Measurements from ENCODE around the gene AGK.
A peak's percentile ranks its signal among the peaks of the same experiment; 100 is the strongest.
"Not testable (repeated sequence)": the region's sequence is repeated elsewhere in the genome, so short reads cannot be mapped to it uniquely, and the experiment has no call there.

AGK gene

DNA sequence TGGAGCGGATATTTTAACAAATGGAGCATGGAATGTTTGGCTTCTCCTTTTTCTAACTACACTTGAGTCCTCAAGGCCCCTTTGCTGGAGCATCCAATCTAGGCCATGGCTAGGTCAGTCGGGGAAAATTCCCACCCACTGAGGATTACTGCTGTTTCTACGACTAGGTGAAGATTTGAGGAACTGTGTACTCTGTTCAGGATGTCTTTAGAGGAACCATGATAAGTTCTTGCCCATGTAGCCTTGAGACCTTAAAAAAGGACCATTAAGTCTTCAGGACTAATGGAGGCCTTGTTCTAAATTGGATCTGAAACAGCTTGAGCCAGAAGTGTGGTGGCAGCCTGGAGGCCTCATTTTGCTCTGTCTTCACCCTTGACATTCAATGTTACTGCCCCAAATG lies 6.2 kb downstream of the AGK start:
- no peak for FAIRE-seq

DNA sequence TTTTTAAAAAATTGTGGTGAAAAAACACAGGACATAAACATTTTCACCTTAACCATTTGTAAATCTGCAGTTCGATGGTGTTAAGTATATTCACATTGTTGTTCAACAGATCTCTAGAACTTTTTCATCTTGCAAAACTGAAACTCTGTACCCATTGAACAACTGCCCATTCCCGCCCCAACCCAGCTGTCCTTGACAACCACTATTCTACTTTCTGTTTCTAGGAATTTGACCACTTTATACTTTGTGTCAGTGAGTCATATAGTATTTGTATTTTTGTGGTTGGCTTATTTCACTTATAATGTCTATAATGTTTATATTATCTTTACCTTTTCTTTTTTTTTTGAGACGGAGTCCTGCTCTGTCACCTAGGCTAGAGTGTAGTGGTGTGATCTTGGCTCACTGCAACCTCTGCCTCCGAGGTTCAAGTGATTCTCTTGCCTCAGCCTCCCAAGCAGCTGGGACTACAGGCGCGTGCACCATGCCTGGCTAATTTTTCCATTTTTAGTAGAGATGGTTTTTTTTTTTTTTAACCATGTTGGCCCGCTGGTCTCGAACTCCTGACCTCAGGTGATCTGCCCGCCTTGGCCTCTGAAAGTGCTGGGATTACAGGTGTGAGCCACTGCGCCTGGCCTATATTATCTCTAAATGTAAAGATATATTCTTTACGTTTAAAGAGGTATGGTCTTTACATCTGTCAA lies 6.8 kb downstream of the AGK start:
- not testable (repeated sequence) for FAIRE-seq

- peak; percentile 68 for FAIRE-seq
Observed at GRCh38 chr7:141558544-141559183, 7.5 kb downstream of the AGK start.

DNA sequence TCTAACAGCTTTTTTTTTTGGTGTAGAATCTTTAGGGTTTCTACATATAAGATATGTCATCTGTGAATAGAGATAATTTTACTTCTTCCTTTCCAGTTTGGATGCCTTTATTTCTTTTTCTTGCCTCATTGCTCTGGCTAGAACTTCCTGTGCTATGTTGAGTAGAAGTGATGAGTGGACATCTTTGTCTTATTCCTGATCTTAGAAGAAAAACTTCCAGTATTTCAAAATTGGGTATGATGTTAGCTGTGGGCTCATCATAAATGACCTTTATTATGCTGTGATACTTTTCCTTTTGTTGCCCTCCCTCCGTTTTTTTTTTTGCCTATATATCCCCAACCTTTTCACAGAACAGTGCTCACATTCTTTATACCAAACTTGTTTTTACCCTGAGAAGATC lies 8.8 kb downstream of the AGK start:
- FAIRE-seq, result no peak

DNA sequence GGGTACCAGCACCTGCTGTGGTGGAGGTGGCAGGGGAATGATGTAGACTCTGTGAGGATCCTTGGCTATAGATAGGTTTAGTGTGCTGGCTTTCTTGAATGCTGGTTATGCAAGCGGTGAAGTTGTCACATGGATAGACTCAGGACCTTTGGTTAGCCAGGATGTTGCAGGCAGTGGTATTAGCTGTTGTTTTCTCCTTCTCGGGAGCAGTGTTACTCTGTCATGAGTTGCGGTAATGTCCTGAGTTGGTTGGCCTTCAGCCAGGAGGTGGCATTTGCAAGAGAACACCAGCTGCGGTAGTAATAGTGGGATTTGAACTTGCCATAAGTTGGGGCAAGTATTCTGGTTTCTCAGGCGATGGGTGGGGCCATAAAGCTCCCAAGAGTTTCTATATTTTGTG lies 10.8 kb downstream of the AGK start:
- FAIRE-seq, result no peak

DNA sequence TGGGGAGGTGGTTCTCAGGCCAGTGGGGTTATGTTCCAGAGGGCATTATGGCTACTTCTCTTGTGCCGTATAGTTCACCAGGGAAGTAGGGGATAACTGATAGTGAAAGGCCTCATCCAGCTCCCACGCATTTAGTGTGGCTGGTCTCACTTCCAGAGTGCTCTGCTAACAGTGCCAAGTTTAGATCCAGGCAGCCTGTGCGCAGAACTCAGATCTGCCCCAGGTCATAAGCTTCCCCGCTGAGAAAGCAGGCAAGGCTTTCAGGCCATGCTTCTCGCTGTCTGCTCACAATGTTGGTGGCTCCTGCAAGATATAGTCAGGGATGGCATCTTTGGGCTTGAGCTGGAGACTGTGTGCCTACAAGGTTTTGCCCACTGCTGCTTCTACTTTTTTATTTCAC lies 11.3 kb downstream of the AGK start:
- no peak for FAIRE-seq

- FAIRE-seq, result no peak
Observed at GRCh38 chr7:141562972-141563371, 11.8 kb downstream of the AGK start.

GRCh38 chr7:141563956-141564623 lies 12.9 kb downstream of the AGK start:
- no peak for FAIRE-seq

DNA sequence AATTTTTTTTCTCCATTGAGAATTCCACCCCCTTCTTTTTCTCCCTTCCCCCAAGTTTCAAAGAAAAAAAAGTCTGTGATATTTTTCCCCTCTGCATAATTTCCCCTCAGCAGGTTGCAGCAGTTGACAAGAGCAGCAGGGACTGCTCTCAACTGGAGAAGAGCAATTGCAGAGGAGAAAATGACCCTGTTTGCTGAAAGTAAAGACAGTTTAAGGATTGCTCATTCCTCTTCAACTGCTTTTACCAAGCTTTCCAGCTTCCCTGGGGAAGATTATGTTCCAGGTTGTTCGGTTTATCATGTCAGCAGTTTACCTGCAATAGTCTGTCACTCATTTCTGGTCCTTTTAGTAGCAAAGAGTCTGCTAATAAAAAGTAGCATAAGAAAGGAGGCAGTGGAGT lies 16.2 kb downstream of the AGK start:
- no peak for FAIRE-seq

DNA sequence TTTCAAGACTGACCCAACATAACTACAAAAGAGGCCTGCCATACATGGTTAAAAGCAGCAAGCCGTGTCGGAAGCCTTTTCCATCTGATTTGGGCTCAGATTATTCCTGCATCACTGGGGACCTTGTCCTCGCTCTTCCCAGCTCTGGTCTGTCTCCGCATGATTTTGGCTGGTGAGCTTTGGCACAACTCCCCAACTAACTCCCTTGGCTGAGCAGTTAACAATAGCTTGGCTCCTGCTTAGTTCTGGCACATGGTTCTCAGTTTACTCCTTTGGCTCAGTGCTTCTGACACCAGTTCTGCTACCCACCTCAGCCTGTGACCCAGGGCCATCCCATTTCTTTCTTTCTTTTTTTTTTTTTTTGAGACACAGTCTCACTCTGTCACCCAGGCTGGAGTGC lies 17.0 kb downstream of the AGK start:
- FAIRE-seq, result no peak

- FAIRE-seq, result no peak
Observed at GRCh38 chr7:141571059-141571458, 19.8 kb downstream of the AGK start.

DNA sequence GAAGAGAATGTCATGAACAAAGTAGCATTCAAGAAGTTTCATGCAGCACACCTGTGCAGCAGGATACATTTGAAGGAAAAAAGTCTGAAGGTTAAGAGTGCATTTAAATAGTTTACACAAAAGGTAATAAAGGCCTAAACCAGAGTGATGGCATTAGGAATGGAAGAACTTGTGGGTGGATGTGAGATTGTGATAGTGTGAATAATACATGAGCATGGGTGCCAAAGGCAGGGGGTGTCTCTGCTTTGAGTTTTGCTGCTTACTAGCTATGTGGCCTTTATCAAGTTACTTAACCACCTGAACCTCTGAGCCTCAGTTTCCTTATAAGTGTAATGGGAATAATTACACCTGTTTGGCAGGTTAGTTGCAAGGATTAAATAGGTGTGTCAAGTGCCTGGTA lies 21.0 kb downstream of the AGK start:
- no peak for FAIRE-seq

- FAIRE-seq, result peak; percentile 83
Observed at GRCh38 chr7:141573511-141573910, 22.3 kb downstream of the AGK start.

GRCh38 chr7:141575164-141575563 lies 24.0 kb downstream of the AGK start:
- no peak for FAIRE-seq

GRCh38 chr7:141575654-141576448 lies 24.6 kb downstream of the AGK start:
- FAIRE-seq, result no peak

- no peak for FAIRE-seq
Observed at GRCh38 chr7:141577043-141577839, 26.0 kb downstream of the AGK start.

GRCh38 chr7:141579953-141580352 lies 28.7 kb downstream of the AGK start:
- FAIRE-seq, result not testable (repeated sequence)

DNA sequence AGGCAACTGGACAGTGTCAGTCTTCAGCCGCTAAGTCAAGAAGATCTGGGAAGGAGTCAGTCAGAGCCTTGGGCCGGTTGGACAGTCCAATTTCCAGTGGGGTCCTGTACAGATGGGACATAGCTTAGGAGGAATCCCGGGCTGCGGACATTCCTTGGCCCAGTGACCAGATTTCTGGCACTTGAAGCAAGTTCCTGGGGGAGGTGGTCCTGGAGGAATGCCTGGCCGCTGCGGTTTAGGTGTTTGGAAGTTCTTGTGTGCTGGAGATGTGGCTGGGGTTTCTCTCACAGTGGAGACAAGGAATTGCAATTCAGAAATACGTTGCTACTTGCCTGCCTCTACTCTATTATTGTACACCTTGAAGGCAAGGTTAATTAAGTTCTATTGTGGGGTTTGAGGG lies 30.9 kb downstream of the AGK start:
- not testable (repeated sequence) for FAIRE-seq

- no peak for FAIRE-seq
Observed at GRCh38 chr7:141584935-141585334, 33.7 kb downstream of the AGK start.

- no peak for FAIRE-seq
Observed at GRCh38 chr7:141585592-141586510, 34.6 kb downstream of the AGK start.

DNA sequence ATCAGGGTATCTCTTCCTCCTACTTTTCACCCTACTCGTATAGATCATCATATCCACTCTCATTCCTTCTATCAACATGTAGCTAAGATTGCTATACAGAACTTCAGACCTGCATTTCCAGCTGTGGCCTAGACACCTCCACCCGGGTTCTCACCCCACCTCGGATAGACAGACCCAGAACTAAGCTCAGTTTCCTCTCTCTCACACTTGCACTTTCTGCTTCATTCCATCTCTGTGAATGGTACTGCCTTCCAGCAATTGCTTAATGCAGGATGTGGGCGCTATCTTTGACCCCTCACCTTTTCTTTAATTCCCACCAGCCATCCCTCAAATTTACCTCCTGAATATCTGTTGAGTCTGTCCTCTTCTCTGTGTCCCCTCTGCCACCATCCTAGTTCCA lies 35.7 kb downstream of the AGK start:
- FAIRE-seq, result no peak

Data from islet of Langerhans (tissue), 1 donor.